Measurements from ENCODE around the gene PCNT. TPM values are rescaled to one million over a fixed set of nuclear protein-coding genes. Genes with fewer than 3 reads are reported as not detected.

Gene PCNT
- total and polyA plus RNA-seq, 10 of the 15 experiments (the other 5 are each of a cell fraction or from before 2014, with no cell fraction given): 2.9 to 39.6 (median 20.5) TPM

GRCh38 chr21:46399686-46400085 lies 75.7 kb downstream of the PCNT start (continued):
- TF ChIP-seq JUNB (IDR thresholded peaks at IDR 0.05): no peak
- no peak for TF ChIP-seq PML (IDR thresholded peaks at IDR 0.05; ENCODE audit: low read length)
- no peak for TF ChIP-seq CHD4 (IDR thresholded peaks at IDR 0.05)
- no peak for TF ChIP-seq MTA2 (IDR thresholded peaks at IDR 0.05; ENCODE audit: low read depth)
- no peak for TF ChIP-seq SMAD1 (IDR thresholded peaks at IDR 0.05; ENCODE audit: low read depth, partially characterized antibody)

- WGBS (ENCODE audit: insufficient coverage, insufficient replicate concordance, low lambda C conversion rate, missing lambda C conversion rate): over 99% methylated on average over 13 of the region's 13 CpGs
- no peaks in the 10 kb centered on the region for H4K20me1 ChIP-seq (ENCODE audit: control insufficient read depth, insufficient read depth)
- RAD21 ChIA-PET (ENCODE audit: unreplicated experiment): no interaction called here
- POLR2A ChIA-PET: no interaction called here
- no peaks in the 10 kb centered on the region for H3K79me2 ChIP-seq (ENCODE audit: control insufficient read depth, insufficient read depth, low read length)
- CTCF ChIA-PET: interaction anchor here (1.1 kb wide), 1 partner anchor 148 kb away, joined by 4 read pairs; no protein-coding TSS in a partner anchor
- in situ Hi-C loops (cut with MboI): no loop called here
- TF ChIP-seq GATAD2B (conservative IDR thresholded peaks at IDR 0.05; ENCODE audit: low read depth): no peak
- TF ChIP-seq CBX3 (IDR thresholded peaks at IDR 0.05; ENCODE audit: borderline replicate concordance, low read depth): no peak
- TF ChIP-seq FOS (IDR thresholded peaks at IDR 0.05; ENCODE audit: borderline replicate concordance, extremely low read depth, insufficient read length): no peak
- TF ChIP-seq RAD51 (IDR thresholded peaks at IDR 0.05): no peak
- no peak for TF ChIP-seq BACH1 (IDR thresholded peaks at IDR 0.05; ENCODE audit: borderline replicate concordance)
- TF ChIP-seq RAD21 (IDR thresholded peaks at IDR 0.05; ENCODE audit: insufficient read depth, low read depth, low read length): no peak
- no peak for TF ChIP-seq BRCA1 (IDR thresholded peaks at IDR 0.05; ENCODE audit: low read depth, low read length)
- no TSS peak for BruUV-seq (replicated peaks)
- no peak overlapping the region for H2AFZ ChIP-seq (ENCODE audit: control insufficient read depth, low read depth, low read length)
- no peak overlapping the region for H3K4me2 ChIP-seq (ENCODE audit: control insufficient read depth, insufficient read depth)
- peaks cover 24 to 32% of the 10 kb centered on the region in 2 experiments; a peak in 3 of 4 replicates for H3K36me3 ChIP-seq (ENCODE audit: control insufficient read depth in 2 of 2, insufficient read depth in 2 of 2, low read length in 1 of 2)
- SMC1A ChIA-PET (ENCODE audit: uncharacterized antibody, unreplicated experiment): interaction anchor here (1.1 kb wide), 1 partner anchor 76 kb away, joined by 3 read pairs; no protein-coding TSS in a partner anchor
- no peaks in the 10 kb centered on the region; the same call in 2 of the 3 replicates for H3K9me3 ChIP-seq (replicated peaks; ENCODE audit: control insufficient read depth, insufficient read depth, low read length)
- FAIRE-seq: no peak
- intact Hi-C loops (cut with micrococcal nuclease; ENCODE audit: unreplicated experiment): no loop called here
- H3K27me3 ChIP-seq (replicated peaks in 1 of 2; ENCODE audit: control insufficient read depth in 2 of 2, insufficient read depth in 2 of 2, low read length in 1 of 2): no peaks in the 10 kb centered on the region
- no peak overlapping the region for H3K9ac ChIP-seq (ENCODE audit: control insufficient read depth, insufficient read depth, low read length)
- ATAC-seq: no peak
- no peaks in the 10 kb centered on the region for H3K4me1 ChIP-seq (ENCODE audit: control insufficient read depth, insufficient read depth, low read length)
- no peak overlapping the region for H3K27ac ChIP-seq (ENCODE audit: control insufficient read depth, insufficient read depth)
- H3K4me3 ChIP-seq: no peak overlapping the region
- no peak for DNase-seq (ENCODE audit: low read depth, low spot score)
Measured at GRCh38 chr21:46401186-46401910, 77.4 kb downstream of the PCNT start.
